Chondrocyte (in vitro differentiated cells): Measurements from ENCODE around the gene CCDC27. TPM values are rescaled to one million over a fixed set of nuclear protein-coding genes. Genes with fewer than 3 reads are reported as not detected.

Source experiments
- DNase-seq: peaks from one replicate; pipeline ENCODE4 v3.0.0; 2021; ENCODE audit warnings: mixed read lengths, low spot score
- H3K27ac Mint-ChIP-seq: one replicate; pipeline ENCODE4 v1.8.0; 2021; ENCODE audit warnings: mild to moderate bottlenecking, moderate library complexity, mixed read lengths; ENCODE audit not compliant: unreplicated experiment
- H3K27me3 Mint-ChIP-seq: 2 replicates; pipeline ENCODE4 v1.8.0; 2021; ENCODE audit warnings: low read depth, mixed read lengths
- H3K36me3 Mint-ChIP-seq: 2 replicates; pipeline ENCODE4 v1.8.0; 2021; ENCODE audit warnings: low read depth, mixed read lengths
- H3K4me1 Mint-ChIP-seq: 2 replicates; pipeline ENCODE4 v1.8.0; 2021; ENCODE audit warnings: low read depth, mild to moderate bottlenecking, mixed read lengths
- H3K4me3 Mint-ChIP-seq: one replicate; pipeline ENCODE4 v1.8.0; 2021; ENCODE audit warnings: mild to moderate bottlenecking, moderate library complexity, mixed read lengths; ENCODE audit not compliant: unreplicated experiment
- H3K9me3 Mint-ChIP-seq: 2 replicates; pipeline ENCODE4 v1.8.0; 2021; ENCODE audit warnings: low read depth, mixed read lengths
- CTCF ChIP-seq: fragments of 200-600 bp; sonication (generic); IDR thresholded peaks from 2 replicates; pipeline ENCODE4 v1.5.0; 2021; ENCODE audit warnings: antibody characterized with exemption, mild to moderate bottlenecking, moderate library complexity
- total RNA-seq: library from RNA; stranded (reverse); gene quantifications from 3 replicates; pipeline ENCODE4 v1.2.1, GENCODE V29; 2021

The CCDC27 gene
- total RNA-seq, 1 donor from 2014 or later, result not detected

DNA sequence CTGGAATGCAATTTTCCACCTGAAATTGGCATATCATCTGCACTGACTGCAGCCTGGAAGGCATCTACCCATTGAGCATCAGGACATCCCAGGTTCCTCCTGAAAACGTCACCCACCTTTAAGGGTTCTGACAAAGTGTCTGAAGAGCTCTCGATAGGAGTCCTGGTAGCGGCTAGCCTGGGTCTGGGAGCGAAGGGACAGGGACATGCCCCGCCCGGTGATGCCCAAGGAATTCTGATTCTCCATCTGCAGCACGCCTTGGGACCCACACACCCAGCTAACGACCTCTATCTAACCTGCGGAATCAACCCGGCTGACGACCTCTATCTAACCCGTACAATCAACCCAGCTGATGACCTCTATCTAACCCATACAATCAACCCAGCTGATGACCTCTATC, 13.3 kb upstream of the CCDC27 start:
- DNase-seq, result no peak
- no peak for TF ChIP-seq CTCF
- H3K36me3 Mint-ChIP-seq, result peaks cover 6% of the 10 kb centered on the region
- no peak overlapping the region for H3K27ac Mint-ChIP-seq
- no peaks in the 10 kb centered on the region for H3K27me3 Mint-ChIP-seq
- peaks cover 8% of the 10 kb centered on the region for H3K4me1 Mint-ChIP-seq
- no peaks in the 10 kb centered on the region for H3K9me3 Mint-ChIP-seq
- H3K4me3 Mint-ChIP-seq, result no peak overlapping the region

DNA sequence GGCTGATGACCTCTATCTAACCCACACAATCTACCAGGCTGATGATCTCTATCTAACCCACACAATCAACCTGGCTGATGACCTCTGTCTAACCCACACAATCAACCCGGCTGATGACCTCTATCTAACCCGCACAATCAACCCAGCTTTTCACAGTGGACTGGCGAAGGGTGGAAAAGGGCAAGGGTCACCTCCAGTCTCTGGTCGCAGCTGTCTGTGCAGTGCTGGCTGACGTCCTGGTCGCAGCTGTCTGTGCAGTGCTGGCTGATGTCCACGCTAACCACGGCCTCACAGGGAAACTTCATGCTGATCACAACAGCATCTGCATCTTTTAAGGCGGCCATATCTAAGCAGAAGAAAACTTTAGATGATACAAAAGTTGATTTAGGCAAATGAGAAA, 12.2 kb upstream of the CCDC27 start:
- Mint-ChIP-seq H3K27ac (no peak overlapping the region), H3K36me3 (peaks cover 6% of the 10 kb centered on the region), H3K27me3 (no peaks in the 10 kb centered on the region), H3K9me3 (no peaks in the 10 kb centered on the region), H3K4me3 (no peak overlapping the region), H3K4me1 (peaks cover 12% of the 10 kb centered on the region)
- no peak for TF ChIP-seq CTCF
- DNase-seq, result no peak

GRCh38 chr1:3740752-3741151, 11.5 kb upstream of the CCDC27 start:
- Mint-ChIP-seq H3K9me3 (no peaks in the 10 kb centered on the region), H3K4me1 (peaks cover 17% of the 10 kb centered on the region), H3K27me3 (no peaks in the 10 kb centered on the region), H3K4me3 (no peak overlapping the region), H3K27ac (no peak overlapping the region), H3K36me3 (peaks cover 6% of the 10 kb centered on the region)
- no peak for TF ChIP-seq CTCF
- DNase-seq, result peak; percentile 82

- Mint-ChIP-seq H3K4me1 (peaks cover 20% of the 10 kb centered on the region), H3K9me3 (no peaks in the 10 kb centered on the region), H3K4me3 (no peak overlapping the region), H3K27ac (no peak overlapping the region), H3K27me3 (no peaks in the 10 kb centered on the region), H3K36me3 (peaks cover 6% of the 10 kb centered on the region)
- peak; percentile 79 for DNase-seq
- no peak for TF ChIP-seq CTCF
Measured at GRCh38 chr1:3741566-3742438, 10.4 kb upstream of the CCDC27 start.

- Mint-ChIP-seq H3K36me3 (peaks cover 4% of the 10 kb centered on the region), H3K4me3 (no peak overlapping the region), H3K9me3 (no peaks in the 10 kb centered on the region), H3K27me3 (no peaks in the 10 kb centered on the region), H3K27ac (no peak overlapping the region), H3K4me1 (peaks cover 22% of the 10 kb centered on the region)
- DNase-seq, result no peak
- no peak for TF ChIP-seq CTCF
Measured at GRCh38 chr1:3742439-3743298, 9.6 kb upstream of the CCDC27 start.
